Adrenal gland (tissue), 12 donors: ENCODE data around the gene TXNDC2. TPM values are rescaled to one million over a fixed set of nuclear protein-coding genes. Genes with fewer than 3 reads are reported as not detected.
"Not testable (repeated sequence)": the region's sequence is repeated elsewhere in the genome, so short reads cannot be mapped to it uniquely, and the experiment has no call there.

Source experiments
- DNase-seq, 7 donors: peaks; one replicate each; pipeline ENCODE4 v3.0.0-alpha.2; 2019 to 2020
- H3K27ac ChIP-seq, 5 donors: fragments of 200-600 bp; sonication (generic) in 4 of 5; 1 replicate in 3 of 5; 2 replicates in 2 of 5; pipeline versions ENCODE4 v1.5.1 to v1.8.0; 2016 to 2020; ENCODE audit warnings: mild to moderate bottlenecking in 1 of 5
- H3K27me3 ChIP-seq: fragments of 200-600 bp; 2 replicates; pipeline ENCODE4 v1.8.0; 2021
- H3K36me3 ChIP-seq, 2 donors: fragments of 200-600 bp; replicated peaks in 1 of 2; 1 replicate in 1 of 2; 2 replicates in 1 of 2; pipeline versions ENCODE4 v1.5.1 to v1.8.0; 2018 to 2022
- H3K4me1 ChIP-seq, 2 donors: fragments of 200-600 bp; replicated peaks in 1 of 2; 1 replicate in 1 of 2; 2 replicates in 1 of 2; pipeline versions ENCODE4 v1.5.1 to v1.8.0; 2018 to 2021
- H3K4me3 ChIP-seq, 4 donors: fragments of 200-600 bp; sonication (generic) in 3 of 4; one replicate each; pipeline ENCODE4 v1.5.1; 2016 to 2018
- H3K9me3 ChIP-seq, 3 donors: fragments of 200-600 bp; sonication (generic) in 1 of 3; replicated peaks in 1 of 3; 1 replicate in 2 of 3; 2 replicates in 1 of 3; pipeline versions ENCODE4 v1.5.1 to v1.8.0; 2016 to 2021
- CTCF ChIP-seq, 6 experiments: fragments of 450-650 bp in 4 of 6; fragments of 200-600 bp in 2 of 6; sonication (generic) in 1 of 6; IDR thresholded peaks; 1 replicate in 5 of 6; 2 replicates in 1 of 6; pipeline versions ENCODE4 v1.5.1 to v1.8.0; 2016 to 2021; ENCODE audit warnings: antibody characterized with exemption in 6 of 6, mild to moderate bottlenecking in 2 of 6, moderate library complexity in 1 of 6
- POLR2A ChIP-seq, 2 donors: fragments of 450-650 bp; IDR thresholded peaks; one replicate each; pipeline ENCODE4 v1.6.1; 2017; ENCODE audit warnings: antibody characterized with exemption in 2 of 2, mild to moderate bottlenecking in 2 of 2, moderate library complexity in 1 of 2
- WGBS, 4 donors: extraction: QIAGEN DNeasy Blood & Tissue Kit in 2 of 4; methylation state at CpG; one replicate each; pipeline versions ENCODE4 v1.1.5 to v1.1.7; 2013 to 2017; 5-methylcytosine and 5-hydroxymethylcytosine counted together
- intact Hi-C, 2 donors: fragments of 100-400 bp; cut with DNase I; formaldehyde crosslinking; loops; one replicate each; pipeline versions ENCODE4 v1.14.1 to v1.15.0; 2022 to 2023
- polyA plus RNA-seq, 3 donors: library from polyadenylated mRNA; stranded (reverse); fragments of 200-250 nt in 2 of 3; fragments of 350-450 nt in 1 of 3; fragmentation: Illumina TruSeq in 1 of 3; extraction: RNeasy Lipid Tissue Mini Kit (QIAGEN cat#74804) in 1 of 3; gene quantifications; one replicate each; pipeline ENCODE4 v1.2.3, GENCODE V29; 2013 to 2014
- total RNA-seq, 9 donors: library from RNA; depleted of rRNA in 4 of 9; stranded (reverse); fragments of >200 nt in 4 of 9; fragments of 120-200 nt in 1 of 9; fragmentation: NEBNext Ultra II Directional in 1 of 9; extraction: Animal tissue kit (Norgen Biotek cat#: 25700) in 1 of 9; gene quantifications; one replicate each; pipeline versions ENCODE4 v1.1.0 to v1.2.4, GENCODE V29; 2013 to 2023
- donor health status: healthy with polysubstance abuse.
- donor health status: Bipolar disorder and iron deficiency.
- donor health status: DM: yes; HTN: yes; CAD: no.
- donor health status: DM: no; HTN: no; CAD: no.
- donor health status: DM: no; HTN: no; CAD: no.
- donor health status: DM: yes; HTN: yes; CAD: no.

The TXNDC2 gene
- total and polyA plus RNA-seq, 12 donors, result 0.08 to 0.43 (median 0.22) TPM; not detected in 5

DNA sequence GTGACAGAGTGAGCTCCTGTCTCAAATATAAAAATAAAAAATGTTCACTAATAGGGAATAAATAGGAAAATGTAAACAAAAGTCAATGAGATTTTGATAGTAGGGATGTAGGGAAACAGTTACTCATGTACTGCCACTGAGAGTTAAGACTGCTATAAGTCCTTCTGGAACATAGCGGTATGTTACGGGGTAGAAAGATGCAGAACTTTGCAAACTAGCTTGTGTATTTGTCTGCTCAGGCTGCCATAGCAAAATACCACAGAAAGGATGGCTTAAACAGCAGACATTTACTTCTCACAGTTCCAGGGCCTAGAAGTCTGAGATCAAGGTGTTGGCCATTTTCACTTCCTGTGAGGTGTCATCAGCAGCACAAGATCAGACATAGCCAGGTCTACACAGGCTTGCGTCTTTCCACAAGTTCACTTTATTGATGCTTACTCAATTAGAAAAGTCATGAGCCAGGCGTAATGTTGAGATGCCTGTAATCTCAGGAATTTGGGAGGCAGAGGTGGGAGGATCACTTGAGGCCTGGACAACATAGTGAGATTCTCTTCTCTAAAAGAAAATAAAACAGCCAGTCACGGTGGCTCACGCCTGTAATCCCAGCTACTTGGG, 8.8 kb downstream of the TXNDC2 start:
- H3K9me3 ChIP-seq, result no peaks in the 10 kb centered on the region
- no peak overlapping the region for H3K27ac ChIP-seq
- 91 to 98% (median 95%) methylated on average over 6 of the region's 6 CpGs for WGBS, 4 donors
- H3K4me3 ChIP-seq, result no peak overlapping the region
- intact Hi-C loops, result no loop called here
- TF ChIP-seq CTCF (IDR thresholded peaks at IDR 0.05) (no peak), POLR2A (IDR thresholded peaks at IDR 0.05) (no peak)
- no peaks in the 10 kb centered on the region for H3K36me3 ChIP-seq
- DNase-seq, result no peak
- peaks cover 5 to 13% of the 10 kb centered on the region in 2 donors for H3K4me1 ChIP-seq
- H3K27me3 ChIP-seq, result no peaks in the 10 kb centered on the region

GRCh38 chr18:9897129-9897528, 11.4 kb downstream of the TXNDC2 start:
- no peaks in the 10 kb centered on the region for H3K27me3 ChIP-seq
- H3K4me3 ChIP-seq, result no peak overlapping the region
- peaks cover 6 to 15% of the 10 kb centered on the region in 2 donors for H3K4me1 ChIP-seq
- 91 to 98% (median 95%) methylated on average over 5 of the region's 5 CpGs for WGBS, 4 donors
- no peaks in the 10 kb centered on the region for H3K9me3 ChIP-seq
- no peak for TF ChIP-seq POLR2A (IDR thresholded peaks at IDR 0.05)
- TF ChIP-seq CTCF (IDR thresholded peaks at IDR 0.05), result no peak
- intact Hi-C loops, result no loop called here
- H3K27ac ChIP-seq, result no peak overlapping the region
- no peak for DNase-seq
- no peaks in the 10 kb centered on the region for H3K36me3 ChIP-seq

- H3K27me3 ChIP-seq, H3K27ac ChIP-seq, H3K36me3 ChIP-seq, intact Hi-C loops, H3K4me3 ChIP-seq, H3K9me3 ChIP-seq, DNase-seq: not testable (repeated sequence)
- peaks cover 6 to 15% of the 10 kb centered on the region in 2 donors for H3K4me1 ChIP-seq
- 95 to 97% (median 97%) methylated on average over 10 of the region's 10 CpGs for WGBS, 4 donors
Measured at GRCh38 chr18:9897787-9898291, 12.1 kb downstream of the TXNDC2 start.

GRCh38 chr18:9898792-9899549, 13.2 kb downstream of the TXNDC2 start:
- no peaks in the 10 kb centered on the region for H3K36me3 ChIP-seq
- no peaks in the 10 kb centered on the region for H3K27me3 ChIP-seq
- no peaks in the 10 kb centered on the region for H3K9me3 ChIP-seq
- DNase-seq, result peak in 3 of 7 donors; percentile 29 to 41 (median 38)
- peak overlapping the region in 3 of 5 donors; percentile 31 to 73 (median 65) for H3K27ac ChIP-seq
- H3K4me3 ChIP-seq, result no peak overlapping the region
- peak in 1 of 2 donors; percentile 66 for TF ChIP-seq POLR2A (IDR thresholded peaks at IDR 0.05)
- TF ChIP-seq CTCF (IDR thresholded peaks at IDR 0.05), result no peak
- WGBS, 4 donors, result 50 to 59% (median 53%) methylated on average over 11 of the region's 11 CpGs
- H3K4me1 ChIP-seq, result peaks cover 6 to 15% of the 10 kb centered on the region in 2 donors
- intact Hi-C loops, result no loop called here

- Histone ChIP-seq H3K4me1 (peaks cover 6 to 15% of the 10 kb centered on the region in 2 donors), H3K27ac (peak overlapping the region in 3 of 5 donors; percentile 31 to 73 (median 65))
- H3K27me3 ChIP-seq, H3K36me3 ChIP-seq, H3K9me3 ChIP-seq, H3K4me3 ChIP-seq, intact Hi-C loops, DNase-seq: not testable (repeated sequence)
- 94 to 100% (median 100%) methylated on average over 1 of the region's 1 CpG for WGBS, 4 donors
Measured at GRCh38 chr18:9899550-9899930, 13.8 kb downstream of the TXNDC2 start.
